Esophagus muscularis mucosa (tissue), 3 donors: ENCODE results near the gene ALDH1L2.

Source experiments
- CTCF ChIP-seq, 3 experiments: fragments of 200-600 bp in 2 of 3; fragments of 450-650 bp in 1 of 3; sonication (generic) in 2 of 3; IDR thresholded peaks; one replicate each; pipeline ENCODE4 v1.5.1; 2017 to 2019; ENCODE audit warnings: antibody characterized with exemption in 3 of 3, mild to moderate bottlenecking in 2 of 3, moderate library complexity in 1 of 3
- POLR2A ChIP-seq: fragments of 450-650 bp; IDR thresholded peaks from one replicate; pipeline ENCODE4 v1.6.1; 2017; ENCODE audit warnings: antibody characterized with exemption, moderate library complexity, mild to moderate bottlenecking, low read depth

- TF ChIP-seq CTCF (IDR thresholded peaks at IDR 0.05) (no peak), POLR2A (no peak)
Measured at GRCh38 chr12:105090361-105090760, 6.1 kb upstream of the ALDH1L2 start.
